ENCODE measurements around the gene MCEMP1.

The MCEMP1 gene

DNA sequence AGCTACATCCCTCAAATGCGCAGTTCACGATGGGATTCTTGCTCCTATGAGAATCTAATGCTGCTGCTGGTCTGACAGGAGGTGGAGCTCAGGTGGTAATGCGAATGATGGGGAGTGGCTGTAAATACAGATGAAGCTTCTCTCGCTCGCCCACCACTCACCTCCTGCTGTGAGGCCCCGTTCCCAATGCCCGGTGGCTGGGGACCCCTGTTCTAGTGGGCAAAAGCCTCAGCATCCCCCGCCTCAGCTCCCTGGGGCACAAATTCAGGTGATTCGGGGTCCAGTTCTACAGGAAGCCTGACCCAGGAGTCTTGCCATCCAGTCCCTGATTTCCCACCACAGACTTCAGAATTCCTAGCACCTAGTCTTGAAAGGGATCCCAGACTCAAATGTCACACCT lies 4.4 kb upstream of the MCEMP1 start:
- no peak for DNase-seq (ENCODE audit: low read depth)

DNA sequence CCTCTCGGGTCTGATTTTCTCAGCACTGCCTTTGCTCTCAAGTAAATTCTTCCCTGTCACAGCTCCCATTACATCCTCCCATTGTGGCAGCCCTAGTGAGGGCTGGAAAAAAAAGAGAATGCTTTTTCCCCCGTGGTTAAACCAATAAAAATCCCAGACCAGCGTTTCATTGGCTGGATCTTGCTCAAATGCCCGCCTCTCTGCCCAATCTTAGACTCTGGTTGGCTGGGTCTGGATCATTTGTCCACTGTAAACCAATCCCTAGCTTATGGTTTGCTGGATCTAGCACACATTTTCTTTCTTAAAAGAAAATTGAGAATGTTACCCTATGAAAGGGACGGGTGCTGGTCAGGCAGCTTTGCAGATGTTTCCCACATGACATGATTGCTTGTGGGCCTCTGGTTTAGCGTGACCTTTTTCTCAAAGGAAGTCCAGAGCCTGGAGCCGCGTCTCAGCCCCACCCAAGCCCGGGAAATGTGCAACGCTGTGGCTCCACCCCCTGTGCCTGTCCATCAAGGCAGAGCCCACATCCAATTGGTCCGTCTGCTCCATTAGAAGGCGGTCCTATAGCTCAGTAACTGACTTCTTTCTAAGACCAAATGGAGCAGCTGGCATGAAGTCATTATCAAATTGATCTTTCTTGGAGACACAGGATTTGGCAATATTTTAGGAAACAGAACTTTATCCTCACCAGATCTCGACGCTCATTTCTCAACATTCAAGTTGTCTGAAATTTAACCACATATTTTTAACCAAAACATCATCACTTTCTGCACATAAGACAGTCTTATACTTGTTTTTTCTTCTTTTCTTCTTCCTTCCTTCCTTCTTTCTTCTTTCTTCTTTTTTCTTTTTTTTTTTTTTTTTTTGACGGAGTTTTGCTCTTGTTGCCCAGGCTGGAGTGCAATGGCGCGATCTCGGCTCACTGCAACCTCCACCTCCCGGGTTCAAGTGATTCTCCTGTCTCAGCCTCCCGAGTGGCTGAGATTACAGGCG lies 2.6 kb upstream of the MCEMP1 start:
- no peak for DNase-seq (ENCODE audit: low read depth)

DNA sequence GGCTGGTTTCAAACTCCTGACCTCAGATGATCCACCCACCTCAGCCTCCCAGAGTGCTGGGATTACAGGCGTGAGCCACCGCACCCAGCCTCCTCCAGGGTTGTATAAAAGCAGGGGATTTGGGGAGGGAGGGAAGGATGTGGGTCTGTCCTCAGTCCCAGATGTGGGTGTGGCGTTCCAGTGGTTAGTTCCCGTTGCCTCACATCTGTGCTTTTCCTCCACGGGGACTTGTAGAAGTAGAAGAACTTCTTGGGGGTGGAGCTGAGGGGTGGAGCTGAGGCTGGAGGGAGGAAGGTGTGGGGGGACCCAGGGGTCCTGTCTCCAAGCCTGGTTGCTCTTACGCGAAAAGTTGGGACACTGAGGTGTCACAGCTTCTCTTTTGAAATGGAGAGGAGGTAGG lies 514 bp upstream of the MCEMP1 start:
- no peak for DNase-seq (ENCODE audit: low read depth)

DNA sequence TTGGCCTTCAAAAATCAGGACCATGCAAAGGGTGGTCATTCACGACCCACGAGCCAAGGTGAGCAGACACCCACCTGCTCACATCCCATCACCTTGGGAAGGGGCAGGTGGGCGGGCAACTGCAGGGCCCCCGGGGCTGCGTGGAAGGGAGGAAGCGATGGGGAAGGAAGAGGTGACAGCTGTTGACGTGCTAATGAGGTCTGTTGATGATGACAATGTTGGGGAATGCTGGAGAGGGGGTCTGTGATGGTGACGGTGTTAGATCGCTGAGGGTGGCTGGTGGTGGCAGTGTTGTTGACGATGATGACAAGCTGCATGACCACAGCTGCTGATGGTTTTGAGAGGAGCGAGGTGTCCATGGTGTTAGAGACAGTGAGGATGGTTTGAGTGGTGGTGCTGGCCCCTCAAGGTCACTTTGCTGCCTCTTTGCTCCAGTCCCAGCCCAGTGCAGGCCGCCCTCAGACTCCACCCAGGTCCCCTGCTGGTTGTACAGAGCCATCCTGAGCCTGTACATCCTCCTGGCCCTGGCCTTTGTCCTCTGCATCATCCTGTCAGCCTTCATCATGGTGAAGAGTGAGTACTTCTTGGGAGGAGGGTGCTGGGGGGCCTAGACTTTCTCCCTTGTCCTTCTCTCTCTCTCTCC lies 900 bp downstream of the MCEMP1 start:
- DNase-seq (ENCODE audit: low read depth) = no peak

DNA sequence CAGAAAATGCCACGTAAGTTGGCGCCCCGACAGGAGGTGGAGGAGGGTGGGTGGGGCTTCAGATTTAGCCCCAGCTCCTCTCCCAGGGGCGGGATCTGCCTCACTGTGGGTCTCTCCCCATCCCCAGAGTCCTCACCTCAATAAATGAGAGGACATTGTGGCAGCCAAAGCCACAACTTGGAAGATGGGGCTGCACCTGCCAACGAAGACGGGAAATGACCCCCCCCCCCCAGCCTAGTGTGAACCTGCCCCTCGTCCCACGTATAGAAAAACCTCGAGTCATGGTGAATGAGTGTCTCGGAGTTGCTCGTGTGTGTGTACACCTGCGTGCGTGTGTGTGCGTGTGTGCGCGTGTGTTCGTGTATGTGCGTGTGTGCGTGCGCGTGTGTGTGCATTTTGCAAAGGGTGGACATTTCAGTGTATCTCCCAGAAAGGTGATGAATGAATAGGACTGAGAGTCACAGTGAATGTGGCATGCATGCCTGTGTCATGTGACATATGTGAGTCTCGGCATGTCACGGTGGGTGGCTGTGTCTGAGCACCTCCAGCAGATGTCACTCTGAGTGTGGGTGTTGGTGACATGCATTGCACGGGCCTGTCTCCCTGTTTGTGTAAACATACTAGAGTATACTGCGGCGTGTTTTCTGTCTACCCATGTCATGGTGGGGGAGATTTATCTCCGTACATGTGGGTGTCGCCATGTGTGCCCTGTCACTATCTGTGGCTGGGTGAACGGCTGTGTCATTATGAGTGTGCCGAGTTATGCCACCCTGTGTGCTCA lies 2.3 kb downstream of the MCEMP1 start:
- peak; percentile 51 for DNase-seq (ENCODE audit: low read depth)

DNA sequence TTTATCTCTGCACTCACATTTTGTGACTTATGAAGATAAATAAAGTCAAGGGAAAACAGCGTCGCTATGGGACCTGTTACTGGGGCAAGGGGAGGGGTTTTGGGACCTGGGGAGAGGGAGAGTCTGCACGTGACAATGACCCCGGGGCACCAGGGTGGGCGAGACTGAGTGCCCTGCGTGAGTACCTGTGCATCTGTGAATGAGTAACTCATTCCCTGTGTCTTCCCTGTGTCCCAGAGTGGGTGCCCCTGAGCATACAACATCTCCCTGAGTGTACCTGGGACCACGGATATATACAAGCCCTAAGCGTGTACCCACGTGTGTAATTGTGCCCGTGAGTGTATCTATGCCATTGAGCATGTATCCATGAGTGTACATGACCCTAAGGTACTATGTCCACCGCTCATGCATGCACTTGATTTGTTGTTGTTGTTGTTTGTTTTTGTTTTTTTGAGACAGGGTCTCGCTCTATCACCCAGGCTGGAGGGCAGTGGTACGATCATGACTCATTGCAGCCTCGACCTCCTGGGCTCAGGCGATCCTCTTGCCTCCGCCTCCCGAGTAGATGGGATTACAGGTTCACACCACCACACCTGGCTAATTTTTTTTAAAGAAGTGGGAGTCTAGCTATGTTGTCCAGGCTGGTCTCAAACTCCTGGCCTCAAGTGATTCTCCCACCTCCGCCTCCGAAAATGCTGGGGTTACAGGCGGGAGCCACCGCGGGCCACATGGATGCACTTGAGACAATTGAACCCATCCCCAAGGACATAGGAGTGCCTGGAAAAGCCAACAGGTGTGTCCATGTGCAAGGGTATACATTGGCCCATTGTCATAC lies 3.1 kb downstream of the MCEMP1 start:
- no peak for DNase-seq (ENCODE audit: low read depth)

DNA sequence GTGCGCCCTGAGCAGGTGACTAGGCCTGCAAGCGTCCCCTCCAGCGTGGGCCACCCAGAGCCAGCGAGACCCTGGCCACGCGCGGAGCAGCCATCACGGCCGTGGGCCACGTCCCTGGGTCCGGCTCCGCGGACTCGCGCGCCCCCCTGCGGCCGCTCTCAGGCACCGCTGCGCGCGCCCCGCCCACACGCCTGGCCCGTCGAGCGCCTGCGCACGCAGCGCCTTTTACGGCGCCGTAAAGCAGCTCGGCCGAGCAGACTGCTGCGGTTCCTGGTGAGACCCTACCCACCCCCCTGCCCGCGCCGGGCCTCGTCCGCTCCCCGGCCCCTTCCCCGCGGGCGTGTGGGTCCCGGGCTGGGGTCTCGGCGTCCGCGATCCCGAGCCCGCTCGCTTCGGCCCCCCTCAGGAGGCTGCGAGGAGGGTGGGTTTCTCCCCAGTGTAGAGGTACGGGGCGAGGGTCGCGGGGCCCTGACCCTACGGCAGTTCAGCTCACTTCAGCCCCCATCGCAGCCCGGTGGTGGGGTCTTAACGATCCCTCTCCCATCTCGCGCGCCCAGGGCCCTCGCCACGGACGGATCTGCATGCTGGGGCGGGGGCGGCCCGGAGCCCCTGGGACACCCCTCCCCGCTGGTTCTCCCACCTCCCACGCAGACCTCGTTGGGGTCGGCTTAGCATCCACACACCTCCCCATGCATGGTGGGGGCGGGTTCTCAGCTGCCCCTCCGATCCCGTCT lies 3.9 kb downstream of the MCEMP1 start, which contains the start of gene TRAPPC5:
Gene TRAPPC5, plus strand, starts transcription at position 228 of the 734 bp plus-strand sequence. CDS start 1,421 bp downstream, outside the sequence.
- DNase-seq (ENCODE audit: low read depth) = peak; percentile 83

DNA sequence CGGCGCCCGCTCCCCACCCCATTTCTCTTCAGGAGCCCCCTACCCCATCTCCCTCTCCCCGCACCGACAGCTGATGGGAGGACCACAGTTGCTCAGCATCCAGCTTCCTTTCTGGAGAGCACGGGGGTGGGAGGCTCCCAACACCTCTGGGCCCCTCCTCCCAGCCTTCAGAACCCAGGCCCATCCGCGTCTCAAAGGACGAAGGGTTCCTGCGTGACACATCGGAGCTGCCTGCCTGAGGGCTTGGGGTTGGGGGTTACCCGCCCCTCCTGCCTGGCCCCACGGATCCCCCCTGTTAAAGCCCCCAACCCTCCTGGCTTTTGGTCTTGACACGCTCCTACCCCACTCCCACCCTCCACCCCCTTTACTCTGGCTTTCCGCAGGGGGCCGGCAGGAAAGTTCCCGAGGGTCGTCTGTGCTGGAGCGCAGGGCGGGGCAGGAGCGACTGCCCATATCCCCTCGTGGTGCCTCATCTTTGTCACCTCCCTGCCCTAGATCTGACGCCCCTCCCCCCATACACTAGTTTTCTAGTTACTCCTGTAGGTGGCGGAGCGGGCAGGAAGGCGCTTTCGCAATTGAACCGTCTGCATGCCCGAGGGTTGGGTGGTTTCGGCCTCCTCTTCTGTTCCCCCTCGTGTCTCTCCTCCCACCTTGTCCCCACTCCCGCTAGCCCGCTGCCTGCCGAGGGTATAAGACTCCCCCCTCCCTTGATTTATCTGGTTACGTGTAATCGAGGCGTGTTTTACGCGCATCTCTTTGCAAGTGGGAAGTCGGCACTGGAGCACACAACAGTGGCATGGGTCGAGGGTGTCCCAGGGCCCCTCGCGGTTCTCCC lies 4.7 kb downstream of the MCEMP1 start:
- DNase-seq (ENCODE audit: low read depth) = peak; percentile 73

DNA sequence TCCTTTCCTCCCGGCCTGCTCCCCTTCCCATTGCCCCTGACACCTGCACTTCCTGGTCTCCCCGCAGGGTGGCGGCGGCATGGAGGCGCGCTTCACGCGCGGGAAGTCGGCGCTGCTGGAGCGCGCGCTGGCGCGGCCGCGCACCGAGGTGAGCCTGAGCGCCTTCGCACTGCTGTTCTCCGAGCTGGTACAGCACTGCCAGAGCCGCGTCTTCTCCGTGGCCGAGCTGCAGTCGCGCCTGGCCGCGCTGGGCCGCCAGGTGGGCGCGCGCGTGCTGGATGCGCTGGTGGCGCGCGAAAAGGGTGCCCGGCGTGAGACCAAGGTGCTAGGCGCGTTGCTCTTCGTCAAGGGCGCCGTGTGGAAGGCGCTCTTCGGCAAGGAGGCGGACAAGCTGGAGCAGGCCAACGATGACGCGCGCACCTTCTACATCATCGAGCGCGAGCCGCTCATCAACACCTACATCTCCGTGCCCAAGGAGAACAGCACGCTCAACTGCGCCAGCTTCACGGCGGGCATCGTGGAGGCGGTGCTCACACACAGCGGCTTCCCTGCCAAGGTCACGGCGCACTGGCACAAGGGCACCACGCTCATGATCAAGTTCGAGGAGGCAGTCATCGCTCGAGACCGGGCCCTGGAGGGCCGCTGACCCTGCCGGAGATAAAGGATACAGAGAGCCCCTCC lies 5.4 kb downstream of the MCEMP1 start:
- DNase-seq (ENCODE audit: low read depth) = no peak

DNA sequence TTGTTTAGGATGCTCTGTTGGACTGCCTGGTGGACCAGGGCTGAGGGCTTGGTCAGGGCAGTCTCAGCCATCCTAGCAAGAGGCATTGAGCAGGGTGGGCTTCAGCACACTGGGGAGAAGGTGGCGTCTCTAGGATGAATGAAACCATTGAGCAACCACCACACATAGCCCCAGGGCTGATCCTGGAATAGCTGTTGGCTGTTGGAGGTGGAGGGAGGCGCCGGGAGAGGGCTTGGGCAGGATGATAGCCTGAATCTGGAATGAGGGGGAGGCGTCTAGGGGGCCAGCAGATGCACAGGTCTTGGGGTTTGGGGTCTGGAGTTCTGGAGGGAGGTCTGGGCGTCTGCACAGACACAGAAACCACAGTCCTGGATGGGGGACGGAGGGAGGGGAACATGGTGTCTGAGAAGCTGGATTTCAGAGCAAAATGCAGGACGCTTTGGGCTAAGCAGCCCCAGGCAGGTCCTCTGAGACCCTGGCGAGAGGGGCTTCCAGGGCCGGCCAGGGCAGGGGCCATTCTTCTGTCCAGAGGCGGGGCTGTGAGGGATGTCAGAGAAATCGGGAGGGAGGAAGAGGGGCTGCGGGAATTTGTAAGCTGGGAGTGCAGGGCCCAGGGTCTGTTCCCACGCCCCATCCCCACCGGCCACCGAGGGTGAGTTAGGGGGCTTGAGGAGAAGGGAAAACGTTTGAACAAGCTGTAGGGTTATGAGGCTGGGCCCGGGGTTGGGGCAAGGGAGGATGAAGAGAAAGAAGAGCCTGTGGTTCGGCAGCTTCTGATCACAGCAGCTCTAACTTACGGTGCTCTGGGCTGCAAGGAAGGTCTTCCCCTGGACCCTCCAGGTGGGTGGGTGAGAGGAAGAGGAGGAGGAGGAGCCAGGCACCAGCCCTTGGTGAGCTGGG lies 8.9 kb downstream of the MCEMP1 start:
- no peak for DNase-seq (ENCODE audit: low read depth)

DNA sequence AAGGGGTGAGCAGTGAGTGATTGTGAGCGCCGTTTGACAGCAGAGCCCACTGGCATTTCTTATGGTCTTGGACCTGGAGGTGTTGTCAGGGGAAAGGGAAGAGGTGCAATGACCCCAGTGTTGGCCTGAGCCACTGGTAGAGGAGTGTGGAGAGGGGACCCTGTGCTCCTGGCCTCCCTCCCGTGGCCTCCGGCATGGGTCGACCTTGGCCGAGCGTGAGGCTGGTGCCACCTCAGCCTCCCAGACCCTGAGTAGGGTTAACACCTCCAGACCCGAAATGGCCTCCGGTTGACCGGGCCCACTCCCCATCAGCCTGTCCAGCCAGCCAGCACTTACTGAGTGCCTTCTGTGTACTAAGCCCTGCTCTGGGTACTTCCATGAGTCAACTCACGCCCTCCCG lies 10.3 kb downstream of the MCEMP1 start:
- DNase-seq (ENCODE audit: low read depth) = no peak

DNA sequence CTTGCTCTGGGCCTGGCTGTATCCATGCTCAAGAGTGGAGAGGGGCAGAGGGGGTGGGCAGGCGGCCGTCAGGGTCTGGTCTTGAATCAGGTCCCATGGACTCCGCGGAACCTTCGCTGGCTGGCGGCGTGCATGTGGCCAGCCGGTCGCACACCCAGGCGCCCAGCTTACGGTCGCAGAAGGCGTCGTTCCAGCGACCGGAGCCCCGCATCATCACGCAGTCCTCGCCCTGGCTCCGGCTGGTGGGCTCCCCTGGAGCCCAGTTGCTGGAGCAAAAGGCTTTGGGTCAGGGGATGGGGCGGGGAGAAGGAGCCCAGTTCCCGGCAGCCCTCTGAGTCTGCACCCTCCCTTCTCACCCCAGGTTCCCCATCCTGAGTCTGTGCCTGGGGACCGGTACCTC lies 12.3 kb downstream of the MCEMP1 start:
- no peak for DNase-seq (ENCODE audit: low read depth)

DNA sequence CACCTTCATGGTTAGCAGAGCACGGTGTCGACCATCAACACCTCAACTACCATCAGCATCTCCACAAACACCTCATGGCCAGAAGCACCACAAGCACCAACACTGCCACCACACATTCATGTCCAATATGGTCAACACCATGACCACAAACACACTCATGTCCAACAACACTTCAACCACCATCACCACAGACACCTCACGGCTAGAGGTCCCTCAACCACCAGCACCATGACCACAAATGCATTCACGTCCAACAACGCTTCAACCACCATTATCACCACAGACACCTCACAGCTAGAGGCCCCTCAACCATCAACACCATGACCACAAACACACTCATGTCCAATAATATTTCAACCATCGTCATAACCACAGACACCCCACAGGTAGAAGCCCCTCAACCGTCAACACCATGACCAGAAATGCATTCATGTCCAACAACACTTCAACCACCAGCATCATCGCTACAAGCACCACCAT lies 13.9 kb downstream of the MCEMP1 start:
- DNase-seq (ENCODE audit: low read depth) = no peak

DNA sequence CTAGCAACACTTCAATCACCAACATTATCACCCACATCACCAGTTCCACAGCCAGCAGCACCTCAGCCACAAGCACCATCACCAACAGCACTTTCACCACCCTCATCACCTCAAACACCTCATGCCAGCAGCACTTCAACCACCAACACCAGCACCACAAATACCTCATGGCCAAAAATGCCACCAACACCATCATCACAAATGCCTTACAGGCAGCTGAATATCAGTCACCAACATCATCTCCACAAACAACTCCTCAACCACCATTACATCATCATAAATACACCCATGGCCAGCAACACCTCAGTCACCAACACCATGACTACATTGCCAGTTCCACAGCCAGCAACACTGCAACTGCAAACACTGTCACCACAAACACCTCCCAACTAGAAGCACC lies 14.6 kb downstream of the MCEMP1 start:
- no peak for DNase-seq (ENCODE audit: low read depth)

DNA sequence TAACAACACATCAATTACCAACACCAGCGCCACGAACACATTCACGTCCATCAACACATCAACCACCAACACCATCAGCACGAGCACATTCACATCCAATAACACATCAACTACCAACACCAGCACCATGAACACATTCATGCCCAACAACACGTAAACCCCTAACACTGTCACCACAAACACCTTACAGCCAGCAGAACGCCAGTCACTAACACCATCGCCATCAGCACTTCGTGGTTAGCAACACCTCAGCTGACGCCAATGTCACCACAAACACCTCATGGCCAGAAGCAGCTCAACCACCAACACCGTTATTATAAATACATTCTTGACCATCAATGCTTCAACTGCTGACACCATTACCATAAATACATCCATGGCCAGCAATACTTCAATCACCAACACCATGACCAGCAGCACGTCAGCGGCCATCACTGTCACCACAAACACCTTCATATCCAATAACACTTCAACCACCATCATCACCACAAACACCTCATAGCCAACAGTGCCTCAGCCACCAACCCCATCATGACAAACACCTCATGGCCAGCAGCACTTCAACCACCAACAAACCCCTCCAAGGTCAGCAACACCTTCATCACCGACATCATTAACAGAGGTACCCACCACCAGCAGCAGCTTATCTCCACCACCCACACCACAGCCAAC lies 15.7 kb downstream of the MCEMP1 start:
- DNase-seq (ENCODE audit: low read depth) = no peak

DNA sequence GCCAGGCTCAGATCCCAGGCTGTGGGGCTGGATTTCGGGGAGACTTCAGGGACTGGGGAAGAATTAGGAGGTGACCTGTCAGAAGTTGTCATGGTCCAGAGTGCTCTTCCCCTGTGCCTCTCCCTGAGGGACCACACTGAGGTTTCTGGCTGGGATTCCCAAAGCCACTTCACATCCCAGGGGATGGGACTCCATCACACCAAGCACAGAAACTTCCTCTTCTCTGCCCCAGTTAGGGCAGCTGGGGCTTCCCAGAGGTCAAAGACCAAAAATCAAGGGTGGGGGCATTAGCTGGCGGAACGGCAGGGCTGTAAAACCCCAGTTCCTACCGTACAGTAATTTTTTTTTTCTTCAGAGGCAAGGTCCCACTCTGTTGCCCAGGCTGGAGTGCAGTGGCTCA lies 17.6 kb downstream of the MCEMP1 start:
- no peak for DNase-seq (ENCODE audit: low read depth)

DNA sequence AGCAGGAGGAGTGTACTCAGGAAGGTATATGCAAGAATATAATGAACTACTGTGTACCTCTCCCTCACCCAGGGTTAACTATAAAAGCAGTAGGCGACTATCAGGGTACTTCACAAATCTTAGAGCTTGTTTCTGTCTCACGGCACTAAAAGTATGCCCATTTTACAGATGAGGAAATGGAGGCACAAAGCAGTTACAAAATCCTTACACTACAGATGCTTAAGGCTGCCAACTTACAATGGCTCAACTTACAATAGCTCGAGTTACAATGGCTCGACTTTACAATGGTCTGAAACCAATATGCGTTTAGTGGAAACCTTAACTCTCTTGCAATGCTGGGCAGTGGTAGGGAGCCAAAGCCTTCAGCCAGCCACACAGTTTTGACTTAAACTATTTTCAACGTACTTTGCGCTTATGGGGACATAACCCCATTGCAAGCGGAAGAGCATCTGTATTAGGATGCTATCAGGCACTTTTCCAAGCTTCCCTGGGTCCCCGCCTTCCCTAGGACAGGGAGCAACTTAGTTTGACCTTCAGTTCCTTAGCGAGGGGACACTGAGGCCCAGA lies 20.9 kb downstream of the MCEMP1 start:
- no peak for DNase-seq (ENCODE audit: low read depth)
